ENCODE measurements around the gene SCMH1. TPM values are rescaled to one million over a fixed set of nuclear protein-coding genes. Genes with fewer than 3 reads are reported as not detected.
A peak's percentile ranks its signal among the peaks of the same experiment; 100 is the strongest.

The SCMH1 gene
- total RNA-seq, 1 donor from 2014 or later: 5.0 TPM

DNA sequence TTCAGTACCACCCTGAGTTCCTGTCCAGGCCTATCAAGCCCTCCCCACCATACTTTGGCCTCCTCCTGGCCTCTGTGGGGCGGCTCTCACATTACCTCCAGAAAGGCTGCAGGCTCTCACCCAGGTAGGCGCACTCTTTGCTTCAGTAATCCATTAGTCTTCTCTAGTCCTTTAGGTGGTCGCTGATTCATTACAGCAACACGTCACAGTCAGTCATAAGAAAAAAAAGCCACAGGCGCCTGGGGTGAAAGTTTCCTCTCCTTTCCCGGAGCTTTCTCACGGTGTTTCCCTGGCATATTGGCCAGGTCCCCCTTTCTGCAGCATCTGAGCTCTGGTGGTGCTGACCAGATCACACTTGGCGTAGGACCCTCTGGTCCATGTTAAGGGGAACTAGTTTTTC, 232.6 kb downstream of the SCMH1 start:
- DNase-seq (ENCODE audit: low read depth) (peak; percentile 64), FAIRE-seq (no peak)
- TF ChIP-seq, protein P1, sequence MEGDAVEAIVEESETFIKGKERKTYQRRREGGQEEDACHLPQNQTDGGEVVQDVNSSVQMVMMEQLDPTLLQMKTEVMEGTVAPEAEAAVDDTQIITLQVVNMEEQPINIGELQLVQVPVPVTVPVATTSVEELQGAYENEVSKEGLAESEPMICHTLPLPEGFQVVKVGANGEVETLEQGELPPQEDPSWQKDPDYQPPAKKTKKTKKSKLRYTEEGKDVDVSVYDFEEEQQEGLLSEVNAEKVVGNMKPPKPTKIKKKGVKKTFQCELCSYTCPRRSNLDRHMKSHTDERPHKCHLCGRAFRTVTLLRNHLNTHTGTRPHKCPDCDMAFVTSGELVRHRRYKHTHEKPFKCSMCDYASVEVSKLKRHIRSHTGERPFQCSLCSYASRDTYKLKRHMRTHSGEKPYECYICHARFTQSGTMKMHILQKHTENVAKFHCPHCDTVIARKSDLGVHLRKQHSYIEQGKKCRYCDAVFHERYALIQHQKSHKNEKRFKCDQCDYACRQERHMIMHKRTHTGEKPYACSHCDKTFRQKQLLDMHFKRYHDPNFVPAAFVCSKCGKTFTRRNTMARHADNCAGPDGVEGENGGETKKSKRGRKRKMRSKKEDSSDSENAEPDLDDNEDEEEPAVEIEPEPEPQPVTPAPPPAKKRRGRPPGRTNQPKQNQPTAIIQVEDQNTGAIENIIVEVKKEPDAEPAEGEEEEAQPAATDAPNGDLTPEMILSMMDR (IDR thresholded peaks at IDR 0.05; ENCODE audit: insufficient read depth, low read length, severe bottlenecking): no peak
- Histone ChIP-seq H3K4me3 (ENCODE audit: low read depth, low read length) (no peak overlapping the region), H3K27me3 (ENCODE audit: control insufficient read depth, insufficient read depth, low read length) (no peaks in the 10 kb centered on the region), H3K36me3 (ENCODE audit: control insufficient read depth, insufficient read depth, low read length) (peaks cover 25% of the 10 kb centered on the region)

- TF ChIP-seq, protein P1 (IDR thresholded peaks at IDR 0.05; ENCODE audit: insufficient read depth, low read length, severe bottlenecking): no peak
- no peaks in the 10 kb centered on the region for H3K27me3 ChIP-seq (ENCODE audit: control insufficient read depth, insufficient read depth, low read length)
- H3K4me3 ChIP-seq (ENCODE audit: low read depth, low read length): no peak overlapping the region
- peaks cover 34% of the 10 kb centered on the region for H3K36me3 ChIP-seq (ENCODE audit: control insufficient read depth, insufficient read depth, low read length)
- peak; percentile 99 for DNase-seq (ENCODE audit: low read depth)
- peak; percentile 95 for FAIRE-seq
Measured at GRCh38 chr1:41006942-41007865, 234.9 kb downstream of the SCMH1 start.

DNA sequence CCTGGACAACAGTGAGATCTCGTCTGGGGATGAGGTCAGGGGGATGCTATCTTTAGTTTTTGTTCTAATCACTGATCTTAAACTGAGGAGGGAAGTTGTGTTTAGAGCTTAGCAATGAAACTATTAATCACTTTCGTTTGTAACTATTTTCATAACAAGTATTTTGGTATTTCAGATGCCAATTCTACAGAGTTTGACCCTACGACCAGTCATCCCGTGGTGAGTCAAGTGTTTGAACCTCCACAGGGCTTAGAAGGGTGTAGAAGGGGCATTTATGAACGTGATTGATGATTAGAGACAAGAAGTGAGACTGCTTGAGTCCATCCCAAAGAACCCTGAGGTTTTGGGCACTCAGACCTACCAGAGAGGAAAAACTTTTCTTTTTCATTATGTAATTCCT, 236.2 kb downstream of the SCMH1 start:
- Histone ChIP-seq H3K27me3 (ENCODE audit: control insufficient read depth, insufficient read depth, low read length) (no peaks in the 10 kb centered on the region), H3K4me3 (ENCODE audit: low read depth, low read length) (no peak overlapping the region), H3K36me3 (ENCODE audit: control insufficient read depth, insufficient read depth, low read length) (peaks cover 27% of the 10 kb centered on the region)
- TF ChIP-seq, protein P1 (IDR thresholded peaks at IDR 0.05; ENCODE audit: insufficient read depth, low read length, severe bottlenecking): no peak
- DNase-seq (ENCODE audit: low read depth) (no peak), FAIRE-seq (no peak)

- no peaks in the 10 kb centered on the region for H3K27me3 ChIP-seq (ENCODE audit: control insufficient read depth, insufficient read depth, low read length)
- peak; percentile 93 for FAIRE-seq
- DNase-seq (ENCODE audit: low read depth): peak; percentile 97
- peaks cover 25% of the 10 kb centered on the region for H3K36me3 ChIP-seq (ENCODE audit: control insufficient read depth, insufficient read depth, low read length)
- no peak overlapping the region for H3K4me3 ChIP-seq (ENCODE audit: low read depth, low read length)
- TF ChIP-seq, protein P1 (IDR thresholded peaks at IDR 0.05; ENCODE audit: insufficient read depth, low read length, severe bottlenecking): peak; percentile 58
Measured at GRCh38 chr1:41003640-41004220, 238.4 kb downstream of the SCMH1 start.

- DNase-seq (ENCODE audit: low read depth) (no peak), FAIRE-seq (no peak)
- H3K4me3 ChIP-seq (ENCODE audit: low read depth, low read length): no peak overlapping the region
- no peaks in the 10 kb centered on the region for H3K27me3 ChIP-seq (ENCODE audit: control insufficient read depth, insufficient read depth, low read length)
- TF ChIP-seq, protein P1 (IDR thresholded peaks at IDR 0.05; ENCODE audit: insufficient read depth, low read length, severe bottlenecking): no peak
- peaks cover 24% of the 10 kb centered on the region for H3K36me3 ChIP-seq (ENCODE audit: control insufficient read depth, insufficient read depth, low read length)
Measured at GRCh38 chr1:41003127-41003639, 238.9 kb downstream of the SCMH1 start.
